ENCODE results near the gene AKNAD1.
"Not testable (repeated sequence)": the region's sequence is repeated elsewhere in the genome, so short reads cannot be mapped to it uniquely, and the experiment has no call there.

The AKNAD1 gene

GRCh38 chr1:108856994-108857393 lies at the start of gene AKNAD1:
Gene AKNAD1 (minus strand): TSS chr1:108857094. CDS start chr1:108852664, 4,430 bp downstream.
- DNase-seq (ENCODE audit: low spot score) = no peak

GRCh38 chr1:108901106-108901505 lies 44.2 kb upstream of the AKNAD1 start:
- DNase-seq (ENCODE audit: low spot score) = no peak

GRCh38 chr1:108897865-108898720 lies 41.2 kb upstream of the AKNAD1 start:
- DNase-seq (ENCODE audit: low spot score) = peak; percentile 34

GRCh38 chr1:108896146-108897145 lies 39.6 kb upstream of the AKNAD1 start:
- no peak for DNase-seq (ENCODE audit: low spot score)

- no peak for DNase-seq (ENCODE audit: low spot score)
Measured at GRCh38 chr1:108893141-108893530, 36.2 kb upstream of the AKNAD1 start.

GRCh38 chr1:108892356-108893140 lies 35.7 kb upstream of the AKNAD1 start:
- no peak for DNase-seq (ENCODE audit: low spot score)

- DNase-seq (ENCODE audit: low spot score) = no peak
Measured at GRCh38 chr1:108889706-108890384, 33.0 kb upstream of the AKNAD1 start.

- not testable (repeated sequence) for DNase-seq (ENCODE audit: low spot score)
Measured at GRCh38 chr1:108889006-108889645, 32.2 kb upstream of the AKNAD1 start.

GRCh38 chr1:108886292-108886691 lies 29.4 kb upstream of the AKNAD1 start:
- no peak for DNase-seq (ENCODE audit: low spot score)

GRCh38 chr1:108884968-108885367 lies 28.1 kb upstream of the AKNAD1 start:
- no peak for DNase-seq (ENCODE audit: low spot score)

GRCh38 chr1:108882837-108883236 lies 25.9 kb upstream of the AKNAD1 start:
- DNase-seq (ENCODE audit: low spot score) = no peak

GRCh38 chr1:108881369-108881768 lies 24.5 kb upstream of the AKNAD1 start:
- no peak for DNase-seq (ENCODE audit: low spot score)

GRCh38 chr1:108880850-108881249 lies 24.0 kb upstream of the AKNAD1 start:
- no peak for DNase-seq (ENCODE audit: low spot score)

- no peak for DNase-seq (ENCODE audit: low spot score)
Measured at GRCh38 chr1:108878678-108879077, 21.8 kb upstream of the AKNAD1 start.

GRCh38 chr1:108878160-108878469 lies 21.2 kb upstream of the AKNAD1 start:
- no peak for DNase-seq (ENCODE audit: low spot score)

- DNase-seq (ENCODE audit: low spot score) = no peak
Measured at GRCh38 chr1:108877348-108878159, 20.7 kb upstream of the AKNAD1 start.

- DNase-seq (ENCODE audit: low spot score) = no peak
Measured at GRCh38 chr1:108871050-108871724, 14.3 kb upstream of the AKNAD1 start.

GRCh38 chr1:108865316-108865910 lies 8.5 kb upstream of the AKNAD1 start:
- no peak for DNase-seq (ENCODE audit: low spot score)

GRCh38 chr1:108863984-108864383 lies 7.1 kb upstream of the AKNAD1 start:
- no peak for DNase-seq (ENCODE audit: low spot score)
